Measurements from ENCODE around the gene ABHD3.
"Not testable (repeated sequence)": the region's sequence is repeated elsewhere in the genome, so short reads cannot be mapped to it uniquely, and the experiment has no call there.

ABHD3 gene

GRCh38 chr18:21704603-21705364, at the start of gene ABHD3:
Gene ABHD3, minus strand, starts transcription at chr18:21704774. Its CDS starts 109 bp downstream, at chr18:21704665.
- DNase-seq (ENCODE audit: low spot score): peak; percentile 68

GRCh38 chr18:21747764-21748693, 43.5 kb upstream of the ABHD3 start:
- DNase-seq (ENCODE audit: low spot score): no peak

- DNase-seq (ENCODE audit: low spot score): no peak
Measured at GRCh38 chr18:21747268-21747667, 42.7 kb upstream of the ABHD3 start.

GRCh38 chr18:21745231-21745630, 40.7 kb upstream of the ABHD3 start:
- DNase-seq (ENCODE audit: low spot score): no peak

- DNase-seq (ENCODE audit: low spot score): no peak
Measured at GRCh38 chr18:21743166-21743832, 38.7 kb upstream of the ABHD3 start.

GRCh38 chr18:21742315-21742687, 37.7 kb upstream of the ABHD3 start:
- no peak for DNase-seq (ENCODE audit: low spot score)

GRCh38 chr18:21741562-21742314, 37.2 kb upstream of the ABHD3 start:
- DNase-seq (ENCODE audit: low spot score): no peak

- no peak for DNase-seq (ENCODE audit: low spot score)
Measured at GRCh38 chr18:21741312-21741561, 36.7 kb upstream of the ABHD3 start.

- peak; percentile 82 for DNase-seq (ENCODE audit: low spot score)
Measured at GRCh38 chr18:21740538-21741311, 36.2 kb upstream of the ABHD3 start, which contains the start of gene MIB1. Gene MIB1, plus strand, starts transcription at chr18:21740792. Its CDS starts 792 bp downstream, at chr18:21741584.

GRCh38 chr18:21739604-21740537, 35.3 kb upstream of the ABHD3 start:
- no peak for DNase-seq (ENCODE audit: low spot score)

GRCh38 chr18:21736926-21737325, 32.4 kb upstream of the ABHD3 start:
- DNase-seq (ENCODE audit: low spot score): not testable (repeated sequence)

- DNase-seq (ENCODE audit: low spot score): no peak
Measured at GRCh38 chr18:21735452-21736015, 31.0 kb upstream of the ABHD3 start.

- no peak for DNase-seq (ENCODE audit: low spot score)
Measured at GRCh38 chr18:21733011-21733410, 28.4 kb upstream of the ABHD3 start.

- no peak for DNase-seq (ENCODE audit: low spot score)
Measured at GRCh38 chr18:21727702-21728101, 23.1 kb upstream of the ABHD3 start.

- DNase-seq (ENCODE audit: low spot score): no peak
Measured at GRCh38 chr18:21725201-21725600, 20.6 kb upstream of the ABHD3 start.

GRCh38 chr18:21722687-21723086, 18.1 kb upstream of the ABHD3 start:
- no peak for DNase-seq (ENCODE audit: low spot score)

- no peak for DNase-seq (ENCODE audit: low spot score)
Measured at GRCh38 chr18:21714474-21714873, 9.9 kb upstream of the ABHD3 start.

- DNase-seq (ENCODE audit: low spot score): not testable (repeated sequence)
Measured at GRCh38 chr18:21707130-21707529, 2.6 kb upstream of the ABHD3 start.

- DNase-seq (ENCODE audit: low spot score): no peak
Measured at GRCh38 chr18:21706386-21706865, 1.9 kb upstream of the ABHD3 start.

All from COLO829 (cell line).